Neural cell (in vitro differentiated cells): Measurements from ENCODE around the gene FSTL5. TPM values are rescaled to one million over a fixed set of nuclear protein-coding genes. Genes with fewer than 3 reads are reported as not detected.

Source experiments
- H2AFZ ChIP-seq: fragments of 200-600, 300-800 bp; sonication (generic), shearing (Covaris generic); 2 replicates; pipeline ENCODE4 v1.6.0; 2014; ENCODE audit warnings: low read depth, mild to moderate bottlenecking, antibody characterized with exemption, low read length, moderate library complexity
- H3F3A ChIP-seq: fragments of 200-600 bp; shearing (Covaris generic); 2 replicates; pipeline ENCODE4 v1.6.1; 2016; ENCODE audit warnings: mild to moderate bottlenecking, moderate library complexity, mixed read lengths, antibody characterized with exemption, low read length; ENCODE audit not compliant: insufficient read depth, poor library complexity, severe bottlenecking
- H3K27ac ChIP-seq: fragments of 200-600, 300-800 bp; sonication (generic), shearing (Covaris generic); 2 replicates; pipeline ENCODE4 v1.5.1; 2014; ENCODE audit warnings: mild to moderate bottlenecking, low read length, moderate library complexity
- H3K27me3 ChIP-seq: fragments of 300-800, 200-600 bp; sonication (generic), shearing (Covaris generic); 2 replicates; pipeline ENCODE4 v1.6.0; 2014; ENCODE audit warnings: mild to moderate bottlenecking, low read depth, low read length, moderate library complexity; ENCODE audit not compliant: insufficient read depth
- H3K36me3 ChIP-seq: fragments of 300-800, 200-600 bp; sonication (generic), shearing (Covaris generic); 2 replicates; pipeline ENCODE4 v1.5.1; 2014; ENCODE audit warnings: mild to moderate bottlenecking, antibody characterized with exemption, low read length, moderate library complexity; ENCODE audit not compliant: insufficient read depth
- H3K4me2 ChIP-seq: fragments of 300-800, 200-600 bp; sonication (generic), shearing (Covaris generic); 2 replicates; pipeline ENCODE4 v1.6.0; 2014; ENCODE audit warnings: mild to moderate bottlenecking, low read length
- H3K4me3 ChIP-seq: fragments of 300-800, 200-600 bp; sonication (generic), shearing (Covaris generic); 2 replicates; pipeline ENCODE4 v1.5.1; 2014; ENCODE audit warnings: mild to moderate bottlenecking, low read length, moderate library complexity
- H3K79me2 ChIP-seq: fragments of 200-600 bp; shearing (Covaris generic); replicated peaks from 2 replicates; pipeline ENCODE4 v1.6.0; 2014; ENCODE audit warnings: mild to moderate bottlenecking, low read length, moderate library complexity; ENCODE audit not compliant: insufficient read depth
- H3K9ac ChIP-seq: fragments of 300-800, 200-600 bp; sonication (generic), shearing (Covaris generic); 2 replicates; pipeline ENCODE4 v1.6.1; 2016; ENCODE audit warnings: mild to moderate bottlenecking, low read length, mixed read lengths
- H3K9me2 ChIP-seq: fragments of 200-600 bp; shearing (Covaris generic); 2 replicates; pipeline ENCODE4 v1.6.1; 2016; ENCODE audit warnings: mild to moderate bottlenecking, low read length, mixed read lengths; ENCODE audit not compliant: insufficient read depth
- H3K9me3 ChIP-seq: fragments of 200-600, 300-800 bp; sonication (generic), shearing (Covaris generic); 2 replicates; pipeline ENCODE4 v1.6.1; 2016; ENCODE audit warnings: mild to moderate bottlenecking, mixed run types, low read length, moderate library complexity, mixed read lengths
- H4K20me1 ChIP-seq: fragments of 200-600 bp; shearing (Covaris generic); 2 replicates; pipeline ENCODE4 v1.6.1; 2016; ENCODE audit warnings: mild to moderate bottlenecking, mixed run types; ENCODE audit not compliant: insufficient read depth
- EP300 ChIP-seq: fragments of 450-650 bp; conservative IDR thresholded peaks from 2 replicates; pipeline ENCODE4 v1.6.1; 2014; ENCODE audit warnings: antibody characterized with exemption, mild to moderate bottlenecking, moderate library complexity; ENCODE audit not compliant: poor library complexity, severe bottlenecking
- EZH2 ChIP-seq: fragments of 200-600, 300-800 bp; shearing (Covaris generic), sonication (generic); IDR thresholded peaks from 2 replicates; pipeline ENCODE4 v1.6.1; 2014; ENCODE audit warnings: antibody characterized with exemption, low read length, borderline replicate concordance, mild to moderate bottlenecking; ENCODE audit not compliant: insufficient read depth, poor library complexity, severe bottlenecking
- MXI1 ChIP-seq: fragments of 450-650 bp; conservative IDR thresholded peaks from 2 replicates; pipeline ENCODE4 v1.6.1; 2014; ENCODE audit warnings: antibody characterized with exemption, mild to moderate bottlenecking; ENCODE audit not compliant: poor library complexity, severe bottlenecking
- POLR2AphosphoS5 ChIP-seq: IDR thresholded peaks from 2 replicates; pipeline ENCODE4 v1.6.1; 2012
- RAD21 ChIP-seq: fragments of 450-650 bp; conservative IDR thresholded peaks from 2 replicates; pipeline ENCODE4 v1.6.1; 2014; ENCODE audit warnings: antibody characterized with exemption, mild to moderate bottlenecking, moderate library complexity
- SMC3 ChIP-seq: fragments of 450-650 bp; conservative IDR thresholded peaks from 2 replicates; pipeline ENCODE4 v1.6.1; 2014; ENCODE audit warnings: antibody characterized with exemption, mild to moderate bottlenecking, moderate library complexity; ENCODE audit not compliant: poor library complexity
- TAF1 ChIP-seq: IDR thresholded peaks from 2 replicates; pipeline ENCODE4 v1.6.1; 2012; ENCODE audit warnings: low read depth
- polyA plus RNA-seq: library from polyadenylated mRNA; depleted of rRNA; stranded (reverse); fragments of >200 nt; gene quantifications from 2 replicates; pipeline ENCODE4 v1.2.3, GENCODE V29; 2014
- TF ChIP-seq, protein P1 (sequence below): fragments of 450-650 bp; IDR thresholded peaks from 2 replicates; pipeline ENCODE4 v1.5.1; 2014; ENCODE audit warnings: antibody characterized with exemption, mild to moderate bottlenecking, moderate library complexity; ENCODE audit not compliant: poor library complexity, severe bottlenecking
- TF ChIP-seq, protein P2 (sequence below): IDR thresholded peaks from 2 replicates; pipeline ENCODE4 v1.6.1; 2012; ENCODE audit warnings: borderline replicate concordance

FSTL5 gene
- polyA plus RNA-seq, 1 donor from 2014 or later: 6.8 TPM

DNA sequence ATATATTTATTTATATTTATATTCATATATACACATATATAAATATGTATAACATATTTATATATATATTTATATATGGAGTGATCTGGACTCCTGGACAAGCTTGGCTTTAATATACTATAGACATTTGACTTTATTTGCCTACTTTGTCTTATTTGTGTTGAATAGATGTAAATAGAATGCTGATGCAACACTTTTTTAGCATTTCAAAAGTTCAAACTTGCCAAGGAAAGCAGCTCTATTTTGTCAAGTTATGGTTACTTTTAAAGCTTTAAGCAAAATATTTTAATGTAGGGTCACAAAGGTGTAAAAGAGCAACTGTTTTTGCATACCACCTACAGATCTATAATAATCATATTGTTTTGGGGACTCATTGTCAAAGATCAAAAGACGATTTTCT lies 61.1 kb downstream of the FSTL5 start:
- no peaks in the 10 kb centered on the region for H3K27me3 ChIP-seq
- no peaks in the 10 kb centered on the region for H3K9me3 ChIP-seq
- H3K36me3 ChIP-seq: no peaks in the 10 kb centered on the region
- H3K4me3 ChIP-seq: no peak overlapping the region
- H2AFZ ChIP-seq: no peak overlapping the region
- no peak overlapping the region for H3K9ac ChIP-seq
- H3K9me2 ChIP-seq: no peaks in the 10 kb centered on the region
- H3K4me2 ChIP-seq: no peak overlapping the region
- no peak overlapping the region for H3K27ac ChIP-seq
- H3K79me2 ChIP-seq: no peaks in the 10 kb centered on the region
- H3F3A ChIP-seq: no peaks in the 10 kb centered on the region
- TF ChIP-seq, protein P1, sequence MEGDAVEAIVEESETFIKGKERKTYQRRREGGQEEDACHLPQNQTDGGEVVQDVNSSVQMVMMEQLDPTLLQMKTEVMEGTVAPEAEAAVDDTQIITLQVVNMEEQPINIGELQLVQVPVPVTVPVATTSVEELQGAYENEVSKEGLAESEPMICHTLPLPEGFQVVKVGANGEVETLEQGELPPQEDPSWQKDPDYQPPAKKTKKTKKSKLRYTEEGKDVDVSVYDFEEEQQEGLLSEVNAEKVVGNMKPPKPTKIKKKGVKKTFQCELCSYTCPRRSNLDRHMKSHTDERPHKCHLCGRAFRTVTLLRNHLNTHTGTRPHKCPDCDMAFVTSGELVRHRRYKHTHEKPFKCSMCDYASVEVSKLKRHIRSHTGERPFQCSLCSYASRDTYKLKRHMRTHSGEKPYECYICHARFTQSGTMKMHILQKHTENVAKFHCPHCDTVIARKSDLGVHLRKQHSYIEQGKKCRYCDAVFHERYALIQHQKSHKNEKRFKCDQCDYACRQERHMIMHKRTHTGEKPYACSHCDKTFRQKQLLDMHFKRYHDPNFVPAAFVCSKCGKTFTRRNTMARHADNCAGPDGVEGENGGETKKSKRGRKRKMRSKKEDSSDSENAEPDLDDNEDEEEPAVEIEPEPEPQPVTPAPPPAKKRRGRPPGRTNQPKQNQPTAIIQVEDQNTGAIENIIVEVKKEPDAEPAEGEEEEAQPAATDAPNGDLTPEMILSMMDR: no peak
- TF ChIP-seq POLR2AphosphoS5: no peak
- no peak for TF ChIP-seq SMC3
- no peak for TF ChIP-seq MXI1
- no peak for TF ChIP-seq RAD21
- TF ChIP-seq, protein P2, sequence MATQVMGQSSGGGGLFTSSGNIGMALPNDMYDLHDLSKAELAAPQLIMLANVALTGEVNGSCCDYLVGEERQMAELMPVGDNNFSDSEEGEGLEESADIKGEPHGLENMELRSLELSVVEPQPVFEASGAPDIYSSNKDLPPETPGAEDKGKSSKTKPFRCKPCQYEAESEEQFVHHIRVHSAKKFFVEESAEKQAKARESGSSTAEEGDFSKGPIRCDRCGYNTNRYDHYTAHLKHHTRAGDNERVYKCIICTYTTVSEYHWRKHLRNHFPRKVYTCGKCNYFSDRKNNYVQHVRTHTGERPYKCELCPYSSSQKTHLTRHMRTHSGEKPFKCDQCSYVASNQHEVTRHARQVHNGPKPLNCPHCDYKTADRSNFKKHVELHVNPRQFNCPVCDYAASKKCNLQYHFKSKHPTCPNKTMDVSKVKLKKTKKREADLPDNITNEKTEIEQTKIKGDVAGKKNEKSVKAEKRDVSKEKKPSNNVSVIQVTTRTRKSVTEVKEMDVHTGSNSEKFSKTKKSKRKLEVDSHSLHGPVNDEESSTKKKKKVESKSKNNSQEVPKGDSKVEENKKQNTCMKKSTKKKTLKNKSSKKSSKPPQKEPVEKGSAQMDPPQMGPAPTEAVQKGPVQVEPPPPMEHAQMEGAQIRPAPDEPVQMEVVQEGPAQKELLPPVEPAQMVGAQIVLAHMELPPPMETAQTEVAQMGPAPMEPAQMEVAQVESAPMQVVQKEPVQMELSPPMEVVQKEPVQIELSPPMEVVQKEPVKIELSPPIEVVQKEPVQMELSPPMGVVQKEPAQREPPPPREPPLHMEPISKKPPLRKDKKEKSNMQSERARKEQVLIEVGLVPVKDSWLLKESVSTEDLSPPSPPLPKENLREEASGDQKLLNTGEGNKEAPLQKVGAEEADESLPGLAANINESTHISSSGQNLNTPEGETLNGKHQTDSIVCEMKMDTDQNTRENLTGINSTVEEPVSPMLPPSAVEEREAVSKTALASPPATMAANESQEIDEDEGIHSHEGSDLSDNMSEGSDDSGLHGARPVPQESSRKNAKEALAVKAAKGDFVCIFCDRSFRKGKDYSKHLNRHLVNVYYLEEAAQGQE: no peak
- no peak for TF ChIP-seq EZH2
- TF ChIP-seq EP300: no peak
- no peak for TF ChIP-seq TAF1
- no peaks in the 10 kb centered on the region for H4K20me1 ChIP-seq

DNA sequence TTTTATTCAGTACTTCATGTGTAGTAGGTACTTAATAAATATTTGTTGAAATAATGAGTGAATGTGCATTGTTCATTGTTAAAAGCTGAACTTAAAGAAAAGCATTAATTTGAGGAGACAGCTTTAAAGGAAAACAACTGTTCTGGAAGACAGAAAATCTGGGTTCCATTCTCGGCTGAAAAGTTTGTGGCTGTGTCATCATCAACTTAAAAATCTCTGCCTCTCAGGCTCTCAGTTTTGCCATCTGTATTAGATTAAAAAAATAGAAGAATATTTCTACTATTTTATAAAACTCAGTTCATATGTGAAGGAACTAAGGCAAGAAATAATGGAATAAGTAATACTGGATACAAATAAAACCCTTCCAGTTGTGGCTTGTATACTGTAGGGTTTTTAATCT lies 62.5 kb downstream of the FSTL5 start:
- H2AFZ ChIP-seq: no peak overlapping the region
- H3K27ac ChIP-seq: no peak overlapping the region
- H3K4me2 ChIP-seq: no peak overlapping the region
- TF ChIP-seq, protein P2: no peak
- no peak for TF ChIP-seq RAD21
- TF ChIP-seq, protein P1: no peak
- no peak for TF ChIP-seq POLR2AphosphoS5
- TF ChIP-seq EP300: no peak
- no peak for TF ChIP-seq SMC3
- TF ChIP-seq TAF1: no peak
- no peak for TF ChIP-seq EZH2
- H3K9me3 ChIP-seq: no peaks in the 10 kb centered on the region
- no peaks in the 10 kb centered on the region for H3K36me3 ChIP-seq
- H4K20me1 ChIP-seq: no peaks in the 10 kb centered on the region
- no peak overlapping the region for H3K4me3 ChIP-seq
- no peaks in the 10 kb centered on the region for H3F3A ChIP-seq
- H3K9me2 ChIP-seq: no peaks in the 10 kb centered on the region
- H3K27me3 ChIP-seq: no peaks in the 10 kb centered on the region
- no peaks in the 10 kb centered on the region for H3K79me2 ChIP-seq
- H3K9ac ChIP-seq: no peak overlapping the region
